Head of caudate nucleus (tissue), 42 donors: ENCODE measurements around the gene FAM76B.
"Not testable (repeated sequence)": the region's sequence is repeated elsewhere in the genome, so short reads cannot be mapped to it uniquely, and the experiment has no call there.

Experiments used
- DNase-seq, 42 donors: peaks; one replicate each; pipeline versions ENCODE4 v3.0.0 to v3.0.0-alpha.2; 2020 to 2021; ENCODE audit warnings: mixed read lengths in 7 of 42
- intact Hi-C: fragments of 100-400 bp; cut with DNase I; formaldehyde crosslinking; loops from one replicate; pipeline ENCODE4 v1.15.0; 2022

The FAM76B gene

GRCh38 chr11:95789506-95790122 lies at the start of gene FAM76B:
FAM76B (minus strand) TSS chr11:95789782; CDS start chr11:95789478, 304 bp downstream.
- intact Hi-C loops: loop anchor here (5.0 kb wide), 1 partner anchor 722 kb away; the partner anchor contains the start of gene SRSF8
- peak; percentile 96 to 99 (median 98) for DNase-seq

- intact Hi-C loops: loop anchor here (10.0 kb wide), 1 partner anchor 559 kb away; the partner anchor contains the start of gene JRKL
- DNase-seq: peak; percentile 18 to 82 (median 60)
Observed at GRCh38 chr11:95835768-95836488, 46.3 kb upstream of the FAM76B start.

GRCh38 chr11:95835351-95835750 lies 45.8 kb upstream of the FAM76B start:
- no peak for DNase-seq
- intact Hi-C loops: loop anchor here (10.0 kb wide), 1 partner anchor 559 kb away; the partner anchor contains the start of gene JRKL

GRCh38 chr11:95833378-95833777 lies 43.8 kb upstream of the FAM76B start:
- intact Hi-C loops: loop anchor here (10.0 kb wide), 1 partner anchor 561 kb away; the partner anchor contains the start of gene JRKL
- no peak for DNase-seq

- no peak for DNase-seq
- intact Hi-C loops: loop anchor here (10.0 kb wide), 1 partner anchor 562 kb away; the partner anchor contains the start of gene JRKL
Observed at GRCh38 chr11:95832763-95833162, 43.2 kb upstream of the FAM76B start.

- intact Hi-C loops: loop anchor here (10.0 kb wide), 1 partner anchor 563 kb away; the partner anchor contains the start of gene JRKL
- DNase-seq: no peak
Observed at GRCh38 chr11:95831198-95831883, 41.8 kb upstream of the FAM76B start.

GRCh38 chr11:95829580-95830259 lies 40.1 kb upstream of the FAM76B start:
- intact Hi-C loops: loop anchor here (10.0 kb wide), 1 partner anchor 565 kb away; the partner anchor contains the start of gene JRKL
- no peak for DNase-seq

GRCh38 chr11:95827696-95828095 lies 38.1 kb upstream of the FAM76B start:
- intact Hi-C loops: no loop called here
- no peak for DNase-seq

GRCh38 chr11:95821640-95822039 lies 32.1 kb upstream of the FAM76B start:
- intact Hi-C loops: no loop called here
- DNase-seq: no peak

- DNase-seq: no peak
- intact Hi-C loops: no loop called here
Observed at GRCh38 chr11:95816037-95816436, 26.5 kb upstream of the FAM76B start.

- intact Hi-C loops: not testable (repeated sequence)
Observed at GRCh38 chr11:95811052-95811451, 21.5 kb upstream of the FAM76B start.

GRCh38 chr11:95806464-95806863 lies 16.9 kb upstream of the FAM76B start:
- intact Hi-C loops, DNase-seq: not testable (repeated sequence)

More at GRCh38 chr11:95811052-95811451, 21.5 kb upstream of the FAM76B start:
- DNase-seq: not testable (repeated sequence)

GRCh38 chr11:95805869-95806268 lies 16.3 kb upstream of the FAM76B start:
- DNase-seq: no peak
- intact Hi-C loops: no loop called here

GRCh38 chr11:95803973-95804372 lies 14.4 kb upstream of the FAM76B start:
- intact Hi-C loops: no loop called here
- no peak for DNase-seq

- no peak for DNase-seq
Observed at GRCh38 chr11:95802806-95803205, 13.2 kb upstream of the FAM76B start.

GRCh38 chr11:95800438-95800837 lies 10.9 kb upstream of the FAM76B start:
- DNase-seq: no peak
- intact Hi-C loops: no loop called here

More at GRCh38 chr11:95802806-95803205, 13.2 kb upstream of the FAM76B start:
- intact Hi-C loops: no loop called here

- intact Hi-C loops: no loop called here
Observed at GRCh38 chr11:95799546-95799945, 10.0 kb upstream of the FAM76B start.

GRCh38 chr11:95796501-95796900 lies 6.9 kb upstream of the FAM76B start:
- intact Hi-C loops: no loop called here
- DNase-seq: no peak

More at GRCh38 chr11:95799546-95799945, 10.0 kb upstream of the FAM76B start:
- no peak for DNase-seq
